HG02970 (cell line): ENCODE data around the gene TNS1.
"Not testable (repeated sequence)": the region's sequence is repeated elsewhere in the genome, so short reads cannot be mapped to it uniquely, and the experiment has no call there.

Experiments used
- ATAC-seq: cut with Tn5 transposase; IDR thresholded peaks from one replicate; pipeline ENCODE4 v1.9.1; 2021; ENCODE audit warnings: mild to moderate bottlenecking, moderate library complexity, moderate number of reproducible peaks; ENCODE audit not compliant: unreplicated experiment, low FRiP score

Gene TNS1

GRCh38 chr2:218030409-218031195, 27.8 kb upstream of the TNS1 start:
- ATAC-seq = no peak

- ATAC-seq = no peak
These were observed 26.9 kb upstream of the TNS1 start for GRCh38 chr2:218029366-218030360.

- no peak for ATAC-seq
These were observed 26.0 kb upstream of the TNS1 start for GRCh38 chr2:218028562-218029348.

GRCh38 chr2:218028189-218028495, 25.3 kb upstream of the TNS1 start:
- no peak for ATAC-seq

- no peak for ATAC-seq
These were observed 24.8 kb upstream of the TNS1 start for GRCh38 chr2:218027426-218028188.

- no peak for ATAC-seq
These were observed 24.1 kb upstream of the TNS1 start for GRCh38 chr2:218026676-218027425.

- no peak for ATAC-seq
These were observed 23.4 kb upstream of the TNS1 start for GRCh38 chr2:218026244-218026643.

GRCh38 chr2:218024871-218025270, 22.1 kb upstream of the TNS1 start:
- no peak for ATAC-seq

- ATAC-seq = no peak
These were observed 21.5 kb upstream of the TNS1 start for GRCh38 chr2:218024336-218024735.

GRCh38 chr2:218023636-218024035, 20.8 kb upstream of the TNS1 start:
- no peak for ATAC-seq

GRCh38 chr2:218022851-218023530, 20.2 kb upstream of the TNS1 start:
- no peak for ATAC-seq

- no peak for ATAC-seq
These were observed 19.5 kb upstream of the TNS1 start for GRCh38 chr2:218022131-218022850.

GRCh38 chr2:218021536-218022071, 18.8 kb upstream of the TNS1 start:
- ATAC-seq = no peak

- ATAC-seq = no peak
These were observed 18.3 kb upstream of the TNS1 start for GRCh38 chr2:218020966-218021535.

- ATAC-seq = no peak
These were observed 17.5 kb upstream of the TNS1 start for GRCh38 chr2:218020281-218020680.

GRCh38 chr2:218019411-218020060, 16.7 kb upstream of the TNS1 start:
- ATAC-seq = no peak

GRCh38 chr2:218018842-218019125, 16.0 kb upstream of the TNS1 start:
- ATAC-seq = not testable (repeated sequence)
